HEK293 (cell line): ENCODE results near the gene FGFR2.

Experiments used
- CTCF ChIA-PET: fragments of 350-600 bp; formaldehyde crosslinking; extraction: SDS; loops from one replicate; lab custom pipeline; 2021; ENCODE audit warnings: antibody characterized with exemption; lab: Yijun Ruan, JAX
- POLR2A ChIA-PET: fragments of 300-600 bp; formaldehyde crosslinking; extraction: SDS; loops from one replicate; lab custom pipeline; 2020; ENCODE audit warnings: antibody characterized with exemption, inconsistent platforms; lab: Yijun Ruan, JAX
- H3K27ac ChIP-seq: fragments of 200-500 bp; sonication (Bioruptor generic); 2 replicates; pipeline ENCODE4 v1.5.1; 2014; ENCODE audit warnings: low read depth, low read length, control low read depth, inconsistent platforms; ENCODE audit errors: extremely low read depth
- H3K36me3 ChIP-seq, 2 experiments: fragments of 200-500 bp in 1 of 2; sonication (Bioruptor generic) in 1 of 2; 1 replicate in 1 of 2; 2 replicates in 1 of 2; pipeline ENCODE4 v1.5.1; 2014 to 2017; ENCODE audit warnings: inconsistent platforms in 2 of 2, low read length in 2 of 2; ENCODE audit not compliant: control insufficient read depth in 2 of 2, insufficient read depth in 1 of 2
- H3K4me1 ChIP-seq: fragments of 200-500 bp; sonication (Bioruptor generic); 2 replicates; pipeline ENCODE4 v1.5.1; 2014; ENCODE audit warnings: mild to moderate bottlenecking, low read length, inconsistent platforms; ENCODE audit not compliant: control insufficient read depth, insufficient read depth
- H3K4me3 ChIP-seq: 2 replicates; pipeline ENCODE4 v1.5.1; 2011; ENCODE audit warnings: low read depth, mild to moderate bottlenecking, control low read depth, low read length, moderate library complexity
- H3K9me3 ChIP-seq: fragments of 200-500 bp; sonication (Bioruptor generic); 2 replicates; pipeline ENCODE4 v1.5.1; 2014; ENCODE audit warnings: low read depth, low read length, inconsistent platforms; ENCODE audit not compliant: control insufficient read depth, insufficient read depth
- BCL11B ChIP-seq: fragments of 450-650 bp; formaldehyde crosslinking; IDR thresholded peaks from 2 replicates; pipeline ENCODE4 v1.5.1; 2016; ENCODE audit warnings: low read depth, missing biosample characterization, missing genetic modification characterization
- YY2 ChIP-seq: fragments of 450-650 bp; formaldehyde crosslinking; IDR thresholded peaks from 2 replicates; pipeline ENCODE4 v1.5.1; 2016; ENCODE audit warnings: missing biosample characterization, missing genetic modification characterization
- ZFP3 ChIP-seq: fragments of 450-650 bp; formaldehyde crosslinking; IDR thresholded peaks from 2 replicates; pipeline ENCODE4 v1.5.1; 2016; ENCODE audit warnings: low read depth, missing biosample characterization, missing genetic modification characterization
- ZFP37 ChIP-seq: fragments of 450-650 bp; formaldehyde crosslinking; IDR thresholded peaks from 2 replicates; pipeline ENCODE4 v1.5.1; 2016; ENCODE audit warnings: missing biosample characterization, missing genetic modification characterization
- ZNF18 ChIP-seq: fragments of 450-650 bp; formaldehyde crosslinking; IDR thresholded peaks from 2 replicates; pipeline ENCODE4 v1.5.1; 2016; ENCODE audit warnings: missing biosample characterization, missing genetic modification characterization
- ZNF214 ChIP-seq: fragments of 450-650 bp; formaldehyde crosslinking; IDR thresholded peaks from 2 replicates; pipeline ENCODE4 v1.5.1; 2017; ENCODE audit warnings: missing biosample characterization, mild to moderate bottlenecking, missing genetic modification characterization, borderline replicate concordance
- ZNF23 ChIP-seq: fragments of 450-650 bp; formaldehyde crosslinking; IDR thresholded peaks from 2 replicates; pipeline ENCODE4 v1.5.1; 2016; ENCODE audit warnings: missing biosample characterization, missing genetic modification characterization, borderline replicate concordance
- ZNF585B ChIP-seq: fragments of 450-650 bp; formaldehyde crosslinking; IDR thresholded peaks from 2 replicates; pipeline ENCODE4 v1.5.1; 2016; ENCODE audit warnings: missing biosample characterization, missing genetic modification characterization
- ZNF600 ChIP-seq: fragments of 450-650 bp; formaldehyde crosslinking; IDR thresholded peaks from 2 replicates; pipeline ENCODE4 v1.5.1; 2016; ENCODE audit warnings: missing biosample characterization, missing genetic modification characterization
- ZNF621 ChIP-seq: fragments of 450-650 bp; formaldehyde crosslinking; IDR thresholded peaks from 2 replicates; pipeline ENCODE4 v1.5.1; 2017; ENCODE audit warnings: missing biosample characterization, missing genetic modification characterization
- ZNF677 ChIP-seq: fragments of 450-650 bp; IDR thresholded peaks from 2 replicates; pipeline ENCODE4 v1.5.0; 2018; ENCODE audit warnings: missing biosample characterization, mild to moderate bottlenecking, missing genetic modification characterization, moderate library complexity
- ZNF701 ChIP-seq: fragments of 450-650 bp; formaldehyde crosslinking; IDR thresholded peaks from 2 replicates; pipeline ENCODE4 v1.5.1; 2016; ENCODE audit warnings: missing biosample characterization, missing genetic modification characterization
- ZNF747 ChIP-seq: fragments of 450-650 bp; formaldehyde crosslinking; IDR thresholded peaks from 2 replicates; pipeline ENCODE4 v1.5.1; 2016; ENCODE audit warnings: missing biosample characterization, missing genetic modification characterization
- ZNF785 ChIP-seq: fragments of 450-650 bp; formaldehyde crosslinking; IDR thresholded peaks from 2 replicates; pipeline ENCODE4 v1.5.1; 2016; ENCODE audit warnings: missing biosample characterization, missing genetic modification characterization
- ZNF830 ChIP-seq: fragments of 450-650 bp; IDR thresholded peaks from 2 replicates; pipeline ENCODE4 v1.5.0; 2018; ENCODE audit warnings: missing biosample characterization, missing genetic modification characterization, low read depth, mild to moderate bottlenecking, moderate library complexity
- ZSCAN5A ChIP-seq: fragments of 450-650 bp; formaldehyde crosslinking; IDR thresholded peaks from 2 replicates; pipeline ENCODE4 v1.5.1; 2016; ENCODE audit warnings: missing biosample characterization, missing genetic modification characterization
- TF ChIP-seq, protein P1 (sequence below): fragments of 450-650 bp; formaldehyde crosslinking; optimal IDR thresholded peaks from 2 replicates; pipeline ENCODE3; 2016; ENCODE audit warnings: missing biosample characterization, mild to moderate bottlenecking, missing genetic modification characterization
- TF ChIP-seq, protein P2 (sequence below): fragments of 450-650 bp; formaldehyde crosslinking; IDR thresholded peaks from 2 replicates; pipeline ENCODE4 v1.5.1; 2017; ENCODE audit warnings: missing biosample characterization, missing genetic modification characterization
- TF ChIP-seq, protein P3 (sequence below): fragments of 450-650 bp; formaldehyde crosslinking; conservative IDR thresholded peaks from 2 replicates; pipeline ENCODE4 v1.5.1; 2016; ENCODE audit warnings: low read depth, missing biosample characterization, missing genetic modification characterization

Gene FGFR2

GRCh38 chr10:121536310-121536913 is 61.8 kb downstream of the FGFR2 start (continued):
- TF ChIP-seq, protein P1, sequence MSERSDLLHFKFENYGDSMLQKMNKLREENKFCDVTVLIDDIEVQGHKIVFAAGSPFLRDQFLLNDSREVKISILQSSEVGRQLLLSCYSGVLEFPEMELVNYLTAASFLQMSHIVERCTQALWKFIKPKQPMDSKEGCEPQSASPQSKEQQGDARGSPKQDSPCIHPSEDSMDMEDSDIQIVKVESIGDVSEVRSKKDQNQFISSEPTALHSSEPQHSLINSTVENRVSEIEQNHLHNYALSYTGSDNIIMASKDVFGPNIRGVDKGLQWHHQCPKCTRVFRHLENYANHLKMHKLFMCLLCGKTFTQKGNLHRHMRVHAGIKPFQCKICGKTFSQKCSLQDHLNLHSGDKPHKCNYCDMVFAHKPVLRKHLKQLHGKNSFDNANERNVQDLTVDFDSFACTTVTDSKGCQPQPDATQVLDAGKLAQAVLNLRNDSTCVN (tag by site-specific recombination), result no peak
- TF ChIP-seq ZNF785 (tag by site-specific recombination) (no peak), ZSCAN5A (tag by site-specific recombination) (no peak), ZNF747 (tag by site-specific recombination) (no peak), ZFP37 (tag by site-specific recombination) (no peak), ZNF23 (tag by site-specific recombination) (no peak), ZNF214 (no peak), ZFP3 (no peak), ZNF621 (tag by site-specific recombination) (no peak), ZNF677 (tag by site-specific recombination) (no peak), ZNF585B (tag by site-specific recombination) (no peak), ZNF701 (tag by site-specific recombination) (no peak), ZNF18 (tag by site-specific recombination) (no peak)
- TF ChIP-seq, protein P2, sequence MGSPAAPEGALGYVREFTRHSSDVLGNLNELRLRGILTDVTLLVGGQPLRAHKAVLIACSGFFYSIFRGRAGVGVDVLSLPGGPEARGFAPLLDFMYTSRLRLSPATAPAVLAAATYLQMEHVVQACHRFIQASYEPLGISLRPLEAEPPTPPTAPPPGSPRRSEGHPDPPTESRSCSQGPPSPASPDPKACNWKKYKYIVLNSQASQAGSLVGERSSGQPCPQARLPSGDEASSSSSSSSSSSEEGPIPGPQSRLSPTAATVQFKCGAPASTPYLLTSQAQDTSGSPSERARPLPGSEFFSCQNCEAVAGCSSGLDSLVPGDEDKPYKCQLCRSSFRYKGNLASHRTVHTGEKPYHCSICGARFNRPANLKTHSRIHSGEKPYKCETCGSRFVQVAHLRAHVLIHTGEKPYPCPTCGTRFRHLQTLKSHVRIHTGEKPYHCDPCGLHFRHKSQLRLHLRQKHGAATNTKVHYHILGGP (tag by site-specific recombination), result no peak

DNA sequence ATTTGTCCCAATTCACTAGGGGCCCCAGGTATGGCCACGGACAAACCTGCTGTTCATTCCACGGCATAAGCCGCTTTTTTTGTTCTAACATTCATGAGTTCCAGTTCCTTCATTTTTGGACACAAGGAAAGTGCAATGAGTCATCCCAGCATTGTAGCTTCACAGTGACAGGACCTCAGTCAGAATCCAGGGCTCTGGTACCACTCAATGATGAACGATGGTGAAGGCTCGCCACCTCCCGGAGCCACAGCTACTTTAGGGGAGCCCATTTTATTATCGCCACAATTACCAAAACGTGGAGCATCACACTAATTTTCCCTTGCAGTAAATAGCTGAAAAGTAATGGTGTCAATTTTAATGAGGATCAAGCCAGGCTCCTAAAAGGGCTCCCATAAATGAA is 62.9 kb downstream of the FGFR2 start:
- CTCF ChIA-PET, result no interaction called here
- H3K9me3 ChIP-seq, result no peaks in the 10 kb centered on the region
- POLR2A ChIA-PET, result no interaction called here
- no peak overlapping the region for H3K4me3 ChIP-seq
- no peaks in the 10 kb centered on the region for H3K4me1 ChIP-seq
- peaks cover 0 to 30% of the 10 kb centered on the region in 2 experiments; a peak in 2 of 3 replicates for H3K36me3 ChIP-seq
- H3K27ac ChIP-seq, result no peak overlapping the region
- TF ChIP-seq BCL11B (tag by site-specific recombination) (no peak), ZNF830 (no peak), YY2 (tag by site-specific recombination) (no peak), ZNF600 (tag by site-specific recombination) (no peak)
- TF ChIP-seq, protein P2 (tag by site-specific recombination), result no peak
- TF ChIP-seq, protein P3, sequence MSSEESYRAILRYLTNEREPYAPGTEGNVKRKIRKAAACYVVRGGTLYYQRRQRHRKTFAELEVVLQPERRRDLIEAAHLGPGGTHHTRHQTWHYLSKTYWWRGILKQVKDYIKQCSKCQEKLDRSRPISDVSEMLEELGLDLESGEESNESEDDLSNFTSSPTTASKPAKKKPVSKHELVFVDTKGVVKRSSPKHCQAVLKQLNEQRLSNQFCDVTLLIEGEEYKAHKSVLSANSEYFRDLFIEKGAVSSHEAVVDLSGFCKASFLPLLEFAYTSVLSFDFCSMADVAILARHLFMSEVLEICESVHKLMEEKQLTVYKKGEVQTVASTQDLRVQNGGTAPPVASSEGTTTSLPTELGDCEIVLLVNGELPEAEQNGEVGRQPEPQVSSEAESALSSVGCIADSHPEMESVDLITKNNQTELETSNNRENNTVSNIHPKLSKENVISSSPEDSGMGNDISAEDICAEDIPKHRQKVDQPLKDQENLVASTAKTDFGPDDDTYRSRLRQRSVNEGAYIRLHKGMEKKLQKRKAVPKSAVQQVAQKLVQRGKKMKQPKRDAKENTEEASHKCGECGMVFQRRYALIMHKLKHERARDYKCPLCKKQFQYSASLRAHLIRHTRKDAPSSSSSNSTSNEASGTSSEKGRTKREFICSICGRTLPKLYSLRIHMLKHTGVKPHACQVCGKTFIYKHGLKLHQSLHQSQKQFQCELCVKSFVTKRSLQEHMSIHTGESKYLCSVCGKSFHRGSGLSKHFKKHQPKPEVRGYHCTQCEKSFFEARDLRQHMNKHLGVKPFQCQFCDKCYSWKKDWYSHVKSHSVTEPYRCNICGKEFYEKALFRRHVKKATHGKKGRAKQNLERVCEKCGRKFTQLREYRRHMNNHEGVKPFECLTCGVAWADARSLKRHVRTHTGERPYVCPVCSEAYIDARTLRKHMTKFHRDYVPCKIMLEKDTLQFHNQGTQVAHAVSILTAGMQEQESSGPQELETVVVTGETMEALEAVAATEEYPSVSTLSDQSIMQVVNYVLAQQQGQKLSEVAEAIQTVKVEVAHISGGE, result no peak
